ENCODE data around the gene WDR3. TPM values are rescaled to one million over a fixed set of nuclear protein-coding genes. Genes with fewer than 3 reads are reported as not detected.

The WDR3 gene
- total and polyA plus RNA-seq, 12 donors: 1.5 to 16.8 (median 12.3) TPM

GRCh38 chr1:117890452-117890851, 39.1 kb upstream of the WDR3 start:
- Histone ChIP-seq H3K27ac (no peak overlapping the region), H3K4me3 (no peak overlapping the region), H3K27me3 (no peaks in the 10 kb centered on the region), H3K9me3 (no peaks in the 10 kb centered on the region), H3K4me1 (peaks cover 0 to 4% (median 0%) of the 10 kb centered on the region in 9 donors), H3K36me3 (peaks cover 0 to 94% (median 4%) of the 10 kb centered on the region in 9 donors)
- 96 to 98% methylated on average over 2 of the region's 2 CpGs for WGBS, 2 donors
- DNase-seq: no peak
- intact Hi-C loops (cut with DNase I): loop anchor here in 9 of 10 donors (5.0 to 10.0 kb wide), 4 partner anchors 136 to 378 kb away; no protein-coding TSS in a partner anchor
- ATAC-seq: no peak
- TF ChIP-seq CTCF (IDR thresholded peaks at IDR 0.05): no peak

GRCh38 chr1:117892512-117892911, 37.0 kb upstream of the WDR3 start:
- intact Hi-C loops (cut with DNase I): loop anchor here in 9 of 10 donors (5.0 to 10.0 kb wide), 4 partner anchors 138 to 380 kb away; no protein-coding TSS in a partner anchor
- H3K4me3 ChIP-seq: no peak overlapping the region
- no peak overlapping the region for H3K27ac ChIP-seq
- no peak for TF ChIP-seq CTCF (IDR thresholded peaks at IDR 0.05)
- peaks cover 0 to 95% (median 17%) of the 10 kb centered on the region in 9 donors for H3K36me3 ChIP-seq
- WGBS, 2 donors: 95 to 96% methylated on average over 2 of the region's 2 CpGs
- H3K27me3 ChIP-seq: no peaks in the 10 kb centered on the region
- H3K9me3 ChIP-seq: no peaks in the 10 kb centered on the region
- no peak for DNase-seq
- no peak for ATAC-seq
- peaks cover 0 to 7% (median 0%) of the 10 kb centered on the region in 9 donors for H3K4me1 ChIP-seq

GRCh38 chr1:117894078-117894477, 35.5 kb upstream of the WDR3 start:
- intact Hi-C loops (cut with DNase I): loop anchor here in 9 of 10 donors (5.0 to 10.0 kb wide), 4 partner anchors 139 to 382 kb away; no protein-coding TSS in a partner anchor
- ATAC-seq (no peak), DNase-seq (no peak)
- Histone ChIP-seq H3K4me1 (peaks cover 0 to 7% (median 0%) of the 10 kb centered on the region in 9 donors), H3K27me3 (no peaks in the 10 kb centered on the region), H3K9me3 (no peaks in the 10 kb centered on the region), H3K27ac (no peak overlapping the region), H3K4me3 (no peak overlapping the region), H3K36me3 (peaks cover 0 to 95% (median 25%) of the 10 kb centered on the region in 9 donors)
- TF ChIP-seq CTCF (IDR thresholded peaks at IDR 0.05): no peak
- 94 to 96% methylated on average over 1 of the region's 1 CpG for WGBS, 2 donors

- intact Hi-C loops (cut with DNase I): loop anchor here in 9 of 10 donors (5.0 to 10.0 kb wide), 5 partner anchors 138 to 381 kb away; no protein-coding TSS in a partner anchor
- Histone ChIP-seq H3K27ac (no peak overlapping the region), H3K9me3 (no peaks in the 10 kb centered on the region), H3K36me3 (peaks cover 0 to 96% (median 31%) of the 10 kb centered on the region in 9 donors), H3K4me3 (no peak overlapping the region), H3K27me3 (no peaks in the 10 kb centered on the region), H3K4me1 (peaks cover 0 to 7% (median 0%) of the 10 kb centered on the region in 9 donors)
- 21 to 22% methylated on average over 4 of the region's 4 CpGs for WGBS, 2 donors
- ATAC-seq: peak in 4 of 8 donors; percentile 42 to 63 (median 48)
- TF ChIP-seq CTCF (IDR thresholded peaks at IDR 0.05): peak; percentile 51 to 84 (median 80)
- peak in 1 of 2 donors; percentile 56 for DNase-seq
These were observed 33.9 kb upstream of the WDR3 start for GRCh38 chr1:117895482-117896114.
